Left hindlimb (tissue), 1 donor: ENCODE measurements around the gene PAX2.

Source experiments
- DNase-seq: peaks from one replicate; pipeline ENCODE4 v3.0.0-alpha.2; 2018

Gene PAX2

GRCh38 chr10:100760726-100761125 lies 15.3 kb downstream of the PAX2 start:
- DNase-seq = no peak

- no peak for DNase-seq
These were observed 15.8 kb downstream of the PAX2 start for GRCh38 chr10:100761191-100761590.

- DNase-seq = no peak
These were observed 17.8 kb downstream of the PAX2 start for GRCh38 chr10:100763043-100763747.

- no peak for DNase-seq
These were observed 21.5 kb downstream of the PAX2 start for GRCh38 chr10:100766693-100767421.

GRCh38 chr10:100767422-100767775 lies 22.0 kb downstream of the PAX2 start:
- no peak for DNase-seq

- DNase-seq = no peak
These were observed 24.1 kb downstream of the PAX2 start for GRCh38 chr10:100769481-100769880.

GRCh38 chr10:100773646-100774045 lies 28.3 kb downstream of the PAX2 start:
- DNase-seq = no peak

- no peak for DNase-seq
These were observed 28.8 kb downstream of the PAX2 start for GRCh38 chr10:100774223-100774622.

GRCh38 chr10:100774876-100775275 lies 29.5 kb downstream of the PAX2 start:
- no peak for DNase-seq

GRCh38 chr10:100775386-100775785 lies 30.0 kb downstream of the PAX2 start:
- DNase-seq = no peak

- DNase-seq = no peak
These were observed 30.5 kb downstream of the PAX2 start for GRCh38 chr10:100775871-100776270.

GRCh38 chr10:100776671-100777070 lies 31.3 kb downstream of the PAX2 start:
- DNase-seq = no peak

- no peak for DNase-seq
These were observed 33.9 kb downstream of the PAX2 start for GRCh38 chr10:100779329-100779728.

- no peak for DNase-seq
These were observed 34.9 kb downstream of the PAX2 start for GRCh38 chr10:100780324-100780723.

- DNase-seq = no peak
These were observed 35.8 kb downstream of the PAX2 start for GRCh38 chr10:100781145-100781665.

- DNase-seq = no peak
These were observed 37.3 kb downstream of the PAX2 start for GRCh38 chr10:100782461-100783244.

- DNase-seq = no peak
These were observed 38.7 kb downstream of the PAX2 start for GRCh38 chr10:100784126-100784525.

- no peak for DNase-seq
These were observed 41.2 kb downstream of the PAX2 start for GRCh38 chr10:100786591-100786990.

GRCh38 chr10:100788002-100788903 lies 42.9 kb downstream of the PAX2 start:
- no peak for DNase-seq

- no peak for DNase-seq
These were observed 45.4 kb downstream of the PAX2 start for GRCh38 chr10:100790761-100791208.

- DNase-seq = no peak
These were observed 46.1 kb downstream of the PAX2 start for GRCh38 chr10:100791369-100792058.

GRCh38 chr10:100792574-100792973 lies 47.2 kb downstream of the PAX2 start:
- no peak for DNase-seq
